HTERT RPE-1 (cell line): ENCODE measurements around the gene OR2AJ1.
"Not testable (repeated sequence)": the region's sequence is repeated elsewhere in the genome, so short reads cannot be mapped to it uniquely, and the experiment has no call there.

Source experiments
- in situ Hi-C: fragments of 300-500 bp; cut with MboI; formaldehyde crosslinking; loops from 4 replicates; pipeline ENCODE4 v1.14.3; 2020; ENCODE audit warnings: low sequenced_read_pairs

OR2AJ1 gene

DNA sequence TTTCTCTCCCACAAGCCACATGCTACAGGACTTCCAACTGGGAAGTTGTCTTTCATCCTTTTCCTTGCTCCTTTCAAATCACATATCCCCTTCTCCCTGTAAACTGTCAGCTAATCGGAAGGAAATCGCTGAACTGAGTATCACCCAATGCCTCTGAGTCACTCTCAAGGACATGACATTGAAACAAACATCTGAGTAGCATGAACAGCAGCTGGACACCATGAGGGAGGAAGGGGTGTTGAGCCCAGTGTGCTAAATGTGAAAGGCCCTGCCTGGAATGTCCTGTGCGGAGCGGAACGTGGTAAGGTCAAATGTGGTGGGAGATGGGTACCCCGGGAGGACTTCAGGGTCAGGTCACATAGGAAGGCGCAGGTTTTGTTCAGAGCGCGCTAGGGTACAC is at the start of gene OR2AJ1:
TSS of gene OR2AJ1 (plus strand) at position 22 of the 400 bp plus-strand sequence. CDS start 8,880 bp downstream, outside the sequence.
- in situ Hi-C loops: no loop called here

- in situ Hi-C loops: no loop called here
These were observed 41.3 kb upstream of the OR2AJ1 start for GRCh38 chr1:247883346-247883745.

- in situ Hi-C loops: no loop called here
These were observed 39.8 kb upstream of the OR2AJ1 start for GRCh38 chr1:247884797-247885413.

GRCh38 chr1:247895163-247895637 is 29.5 kb upstream of the OR2AJ1 start, which contains the start of gene OR2W3:
OR2W3 (plus strand) TSS chr1:247895587; CDS start chr1:247895587, 0 bp downstream.
- in situ Hi-C loops: no loop called here

DNA sequence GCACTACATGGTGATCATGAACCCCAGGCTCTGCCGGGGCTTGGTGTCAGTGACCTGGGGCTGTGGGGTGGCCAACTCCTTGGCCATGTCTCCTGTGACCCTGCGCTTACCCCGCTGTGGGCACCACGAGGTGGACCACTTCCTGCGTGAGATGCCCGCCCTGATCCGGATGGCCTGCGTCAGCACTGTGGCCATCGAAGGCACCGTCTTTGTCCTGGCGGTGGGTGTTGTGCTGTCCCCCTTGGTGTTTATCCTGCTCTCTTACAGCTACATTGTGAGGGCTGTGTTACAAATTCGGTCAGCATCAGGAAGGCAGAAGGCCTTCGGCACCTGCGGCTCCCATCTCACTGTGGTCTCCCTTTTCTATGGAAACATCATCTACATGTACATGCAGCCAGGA is 28.7 kb upstream of the OR2AJ1 start:
- in situ Hi-C loops: no loop called here

- in situ Hi-C loops: no loop called here
These were observed 20.6 kb upstream of the OR2AJ1 start for GRCh38 chr1:247904122-247904521.

- in situ Hi-C loops: no loop called here
These were observed 19.5 kb upstream of the OR2AJ1 start for GRCh38 chr1:247905181-247905580.

- in situ Hi-C loops: no loop called here
These were observed 18.7 kb upstream of the OR2AJ1 start for GRCh38 chr1:247905910-247906503.

DNA sequence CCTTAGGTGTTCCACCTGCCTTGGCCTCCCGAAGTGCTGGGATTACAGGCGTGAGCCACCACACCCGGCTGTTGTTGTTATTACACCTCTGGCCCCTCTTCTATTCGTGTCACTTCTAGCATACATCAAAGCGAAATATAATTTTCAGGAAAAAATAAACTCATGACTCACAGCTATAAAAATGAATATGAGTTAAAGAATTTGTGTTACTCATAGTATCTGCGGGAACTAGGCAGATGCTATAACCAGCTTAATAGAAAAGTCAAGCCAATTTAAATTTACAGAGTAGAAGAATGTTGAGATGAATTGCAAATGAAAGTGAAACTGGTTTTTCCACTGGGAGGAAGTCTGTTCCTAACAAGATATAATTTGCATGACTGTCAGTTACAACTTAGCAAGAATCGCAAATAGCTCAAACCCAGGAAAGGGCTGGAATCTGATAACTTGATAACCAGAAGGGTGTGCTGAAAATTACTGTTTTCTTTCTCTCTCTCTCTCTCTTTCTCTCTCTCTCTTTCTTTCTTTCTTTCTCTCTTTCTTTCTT is 18.1 kb upstream of the OR2AJ1 start:
- in situ Hi-C loops: no loop called here

DNA sequence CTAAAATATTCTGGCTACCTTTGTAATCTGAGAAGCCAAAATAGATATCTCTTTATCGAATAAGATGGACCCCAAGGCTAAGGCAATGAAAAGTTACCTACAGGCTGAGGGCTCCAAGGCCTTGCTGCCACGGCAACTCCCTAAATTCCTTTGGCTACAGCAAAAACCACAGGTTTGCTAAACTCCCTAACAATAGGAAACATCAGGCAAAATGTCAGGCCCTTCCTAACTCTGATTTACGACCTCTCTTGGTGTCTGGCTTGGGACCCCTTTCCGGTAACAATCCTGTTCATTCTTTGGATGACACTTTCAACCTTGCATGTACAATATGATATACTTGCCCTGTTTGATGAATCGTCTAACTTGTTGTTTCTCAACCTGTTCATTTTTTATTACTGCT is 15.9 kb upstream of the OR2AJ1 start:
- in situ Hi-C loops: no loop called here

DNA sequence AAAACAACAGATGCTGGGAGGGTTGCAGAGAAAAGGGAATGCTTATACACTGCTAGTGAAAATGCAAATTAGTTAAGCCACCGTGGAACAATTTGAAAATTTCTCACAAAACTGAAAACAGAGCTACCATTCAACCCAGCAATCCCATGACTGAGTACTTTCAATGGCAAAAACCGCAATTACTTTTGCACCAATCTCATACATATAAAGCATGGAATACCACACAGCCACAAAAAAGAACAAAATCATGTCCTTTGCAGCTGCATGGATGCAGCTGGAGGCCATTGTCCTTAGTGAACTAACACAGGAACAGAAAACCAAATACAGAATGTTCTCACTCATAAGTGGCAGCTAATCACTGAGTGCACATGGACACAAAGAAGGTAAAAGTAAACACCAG is 10.9 kb upstream of the OR2AJ1 start:
- in situ Hi-C loops: no loop called here

DNA sequence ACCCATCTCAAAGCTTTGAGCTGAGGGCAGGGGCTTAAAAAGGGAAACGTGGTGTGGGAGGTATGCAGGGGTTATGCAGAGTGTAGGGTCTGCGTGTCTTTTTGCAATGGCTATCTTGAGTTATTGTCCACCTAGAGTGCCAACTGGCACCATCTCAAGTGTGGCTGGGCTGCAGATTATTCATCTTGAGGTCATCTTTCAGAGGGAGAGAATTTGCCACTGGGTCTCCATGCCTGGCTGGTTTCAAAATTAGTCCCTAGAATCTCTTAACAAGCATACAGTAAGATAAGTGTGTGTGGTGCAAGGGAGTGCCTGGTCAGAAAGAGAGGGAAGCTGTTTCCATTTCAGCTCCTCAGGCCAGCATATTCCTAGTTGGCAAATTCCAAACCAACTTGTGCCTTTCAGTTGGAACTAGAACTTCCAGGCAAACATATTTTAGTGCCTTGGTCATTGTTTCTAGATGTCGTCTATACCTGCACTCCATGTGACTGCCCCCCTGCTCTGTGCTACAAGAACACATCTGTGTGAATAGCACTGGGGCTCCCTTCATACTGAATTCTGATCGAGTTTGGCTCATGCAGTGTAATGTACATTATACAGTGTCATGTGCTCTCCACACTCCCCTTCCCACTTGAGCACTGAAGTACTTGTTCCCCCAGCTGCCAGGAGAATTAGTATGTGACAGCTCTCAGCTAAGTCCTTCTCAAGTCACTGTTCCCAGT is 9.6 kb upstream of the OR2AJ1 start:
- in situ Hi-C loops: no loop called here

GRCh38 chr1:247919952-247920351 is 4.7 kb upstream of the OR2AJ1 start, which contains the start of gene OR2T8:
OR2T8 (plus strand) TSS chr1:247920252; CDS start chr1:247921018, 766 bp downstream.
- in situ Hi-C loops: no loop called here

DNA sequence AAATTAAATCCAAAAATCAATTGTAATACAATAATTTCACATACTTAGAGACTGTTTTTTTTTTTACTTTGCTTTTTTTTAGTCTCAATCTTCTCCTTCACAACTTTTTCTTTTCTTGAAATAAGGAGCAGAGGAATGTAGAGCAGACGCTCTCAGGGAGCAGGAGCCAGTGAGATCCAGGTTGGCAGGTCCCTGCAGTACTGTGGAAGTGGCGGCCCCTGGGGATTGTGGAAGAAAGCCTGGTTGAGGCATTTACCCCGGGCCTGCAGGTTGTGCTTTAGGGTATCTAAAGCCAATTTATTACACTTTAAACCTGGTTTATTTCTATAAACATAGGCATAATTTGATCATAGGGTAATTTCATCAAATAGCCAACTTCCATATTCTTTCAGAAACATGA is 748 bp upstream of the OR2AJ1 start:
- in situ Hi-C loops: no loop called here

- in situ Hi-C loops: no loop called here
These were observed 9.3 kb downstream of the OR2AJ1 start for GRCh38 chr1:247933989-247934388.

- in situ Hi-C loops: no loop called here
These were observed 11.1 kb downstream of the OR2AJ1 start for GRCh38 chr1:247935781-247936180.

- in situ Hi-C loops: no loop called here
These were observed 11.7 kb downstream of the OR2AJ1 start for GRCh38 chr1:247936415-247936814.

DNA sequence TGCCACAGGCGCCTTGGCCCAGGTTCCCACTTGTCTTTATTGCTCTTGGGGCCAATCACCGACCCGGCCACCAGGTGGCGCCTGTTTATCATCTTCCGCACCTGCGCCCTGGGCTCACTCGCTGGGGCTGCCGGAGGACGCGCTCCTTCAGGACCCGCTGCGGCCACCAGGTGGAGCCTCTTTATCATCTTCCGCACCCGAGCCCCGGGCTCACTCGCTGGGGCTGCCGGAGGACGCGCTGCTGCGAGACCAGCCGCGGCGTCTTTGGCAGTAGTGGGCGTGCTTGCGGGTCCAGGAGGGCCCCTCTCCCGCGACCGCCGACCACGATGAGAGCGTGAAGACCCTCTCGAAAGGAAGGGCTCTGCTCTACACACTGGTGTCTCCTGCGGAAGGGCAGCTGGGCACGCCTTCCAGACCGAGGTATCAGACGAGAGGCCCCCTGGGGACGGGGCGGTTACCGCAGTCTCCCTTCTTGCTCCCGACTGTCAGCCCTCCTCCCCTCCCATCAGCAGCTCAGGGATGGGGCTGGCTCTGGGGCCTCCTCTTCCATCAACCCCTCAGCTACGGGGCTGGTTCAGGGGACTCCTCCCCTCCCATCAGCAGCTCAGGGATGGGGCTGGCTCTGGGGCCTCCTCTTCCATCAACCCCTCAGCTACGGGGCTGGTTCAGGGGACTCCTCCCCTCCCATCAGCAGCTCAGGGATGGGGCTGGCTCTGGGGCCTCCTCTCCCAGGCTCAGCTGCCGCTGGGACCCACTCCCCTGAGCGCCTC is 12.5 kb downstream of the OR2AJ1 start:
- in situ Hi-C loops: not testable (repeated sequence)

DNA sequence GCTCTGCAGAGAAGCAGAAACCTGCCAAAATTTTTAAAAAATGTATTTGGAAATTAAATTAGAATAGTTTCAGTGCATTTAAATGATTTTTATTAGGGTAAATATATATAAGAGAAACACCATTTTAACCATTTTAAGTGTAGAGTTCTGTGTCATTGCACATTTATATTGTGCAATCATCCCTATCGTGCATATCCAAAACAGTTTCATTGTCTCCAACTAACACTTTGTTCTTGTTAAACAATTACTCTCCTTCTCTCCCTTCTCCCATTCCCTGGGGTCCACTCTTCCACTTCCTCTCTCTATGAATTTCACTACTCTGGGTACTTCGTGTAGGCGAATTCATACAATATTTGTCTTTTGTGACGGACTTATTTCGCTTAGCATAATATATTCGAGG is 17.9 kb downstream of the OR2AJ1 start:
- in situ Hi-C loops: no loop called here

DNA sequence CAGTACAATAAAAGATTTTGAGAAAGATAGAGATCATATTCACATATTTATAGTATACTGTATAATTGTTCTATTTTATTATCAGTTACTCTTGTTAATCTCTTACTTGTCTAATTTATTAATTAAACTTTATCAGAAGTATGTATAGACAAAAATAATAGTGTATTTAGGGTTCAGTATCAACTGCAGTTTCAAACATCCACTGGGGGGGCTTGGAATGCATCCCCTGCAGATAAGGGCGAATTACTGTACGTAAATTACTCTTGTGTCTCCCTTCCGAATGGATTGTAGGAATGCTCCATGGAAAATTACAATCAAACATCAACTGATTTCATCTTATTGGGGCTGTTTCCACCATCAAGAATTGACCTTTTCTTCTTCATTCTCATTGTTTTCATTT is 23.9 kb downstream of the OR2AJ1 start, which contains the start of gene OR2L8:
TSS of gene OR2L8 (plus strand) at position 301 of the 400 bp plus-strand sequence. CDS start at position 301, 0 bp downstream.
- in situ Hi-C loops: no loop called here

- in situ Hi-C loops: no loop called here
These were observed 28.7 kb downstream of the OR2AJ1 start for GRCh38 chr1:247953408-247953807.
